ENCODE data around the gene POLR3F. TPM values are rescaled to one million over a fixed set of nuclear protein-coding genes. Genes with fewer than 3 reads are reported as not detected.

Gene POLR3F, protein sequence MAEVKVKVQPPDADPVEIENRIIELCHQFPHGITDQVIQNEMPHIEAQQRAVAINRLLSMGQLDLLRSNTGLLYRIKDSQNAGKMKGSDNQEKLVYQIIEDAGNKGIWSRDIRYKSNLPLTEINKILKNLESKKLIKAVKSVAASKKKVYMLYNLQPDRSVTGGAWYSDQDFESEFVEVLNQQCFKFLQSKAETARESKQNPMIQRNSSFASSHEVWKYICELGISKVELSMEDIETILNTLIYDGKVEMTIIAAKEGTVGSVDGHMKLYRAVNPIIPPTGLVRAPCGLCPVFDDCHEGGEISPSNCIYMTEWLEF
- 8.4 and 14.3 TPM in 2 replicates for total RNA-seq

DNA sequence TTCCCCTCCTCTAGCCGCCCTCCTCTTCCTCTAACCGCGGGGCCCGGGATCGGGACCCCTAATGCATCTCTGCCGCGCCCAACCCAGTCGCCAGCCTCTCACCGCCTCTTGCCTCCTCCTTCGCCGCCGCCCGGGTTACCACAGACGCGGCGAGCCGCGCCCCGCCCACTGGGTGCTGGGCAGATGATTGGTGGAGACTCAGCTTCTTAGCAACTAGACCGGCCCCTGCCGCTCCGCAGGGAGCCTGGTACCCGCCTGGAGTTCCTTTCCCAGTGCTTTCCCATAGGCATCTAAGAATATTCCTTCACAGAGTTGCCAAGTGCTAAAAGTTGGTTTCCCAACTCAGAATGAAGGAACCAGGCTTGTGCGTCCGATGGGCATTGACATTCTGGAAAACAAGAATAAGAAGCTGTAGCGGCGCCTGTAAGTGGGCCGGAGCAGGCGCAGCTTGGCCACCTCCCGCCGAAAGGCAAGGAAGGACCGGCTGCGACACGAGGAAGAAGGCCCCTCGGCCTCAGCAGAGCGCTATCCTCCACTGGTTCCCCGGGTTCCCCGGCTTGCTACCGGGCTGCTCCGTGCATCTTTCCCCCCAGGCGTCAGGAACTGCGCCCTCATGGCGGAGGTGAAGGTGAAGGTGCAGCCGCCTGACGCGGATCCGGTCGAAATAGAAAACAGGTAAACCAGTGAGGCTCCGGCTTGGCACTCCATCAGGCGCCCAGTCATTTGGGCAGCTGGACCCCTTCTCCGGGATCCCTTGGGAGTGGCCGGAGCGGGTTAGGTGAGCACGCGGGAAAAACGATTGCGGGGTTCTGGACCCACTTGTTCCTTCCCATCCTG is at the start of gene POLR3F, which contains the start of gene DZANK1:
Gene POLR3F, plus strand, starts transcription at position 497 of the 837 bp plus-strand sequence. Its CDS starts 117 bp downstream, at position 614.
Gene DZANK1, minus strand, starts transcription at position 137 of the 837 bp plus-strand sequence. CDS start 1,672 bp downstream, outside the sequence.

DNA sequence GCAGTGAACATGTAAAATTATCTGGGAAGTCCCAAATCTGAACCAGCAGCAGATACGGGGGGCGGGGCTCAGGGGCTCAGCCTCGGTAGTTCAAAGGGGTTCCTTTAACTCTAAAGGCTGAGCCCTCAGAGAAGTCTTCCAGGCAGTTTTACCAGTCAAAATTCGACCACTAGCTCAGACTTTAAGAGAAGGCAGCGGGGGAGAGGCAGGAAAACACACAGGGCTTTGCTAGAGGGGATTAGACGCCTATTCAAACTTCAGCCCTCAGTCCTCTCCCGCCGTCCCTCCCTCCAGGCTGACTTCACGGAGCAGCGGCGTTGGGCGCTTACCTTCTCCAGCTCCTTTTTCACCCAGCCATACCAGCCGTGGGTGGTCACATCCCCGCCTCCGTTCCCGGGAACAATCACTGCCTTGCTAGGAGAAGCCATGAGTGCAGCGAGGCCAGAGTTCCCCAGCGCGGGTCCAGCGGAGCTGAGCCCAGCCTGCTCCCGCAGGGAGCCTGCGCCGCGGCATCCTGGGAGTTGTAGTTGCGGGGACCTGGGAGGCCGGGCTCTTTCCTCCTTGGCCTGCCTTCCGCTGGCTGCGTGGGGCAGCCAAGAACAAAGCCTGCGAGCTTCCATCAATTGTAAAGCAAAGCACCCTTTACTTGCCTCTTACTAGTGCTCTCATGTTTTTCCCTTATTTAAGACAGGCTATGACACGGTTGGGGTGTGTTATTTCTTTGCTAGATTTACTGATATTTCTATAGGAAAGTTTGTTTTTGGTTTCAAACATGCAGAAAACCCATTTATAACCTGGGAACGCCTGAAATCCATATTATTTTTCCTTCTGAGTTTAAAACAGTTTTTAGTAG is 29.8 kb downstream of the POLR3F start, which contains the start of gene RBBP9:
Gene RBBP9, minus strand, starts transcription at position 486 of the 853 bp plus-strand sequence. Its CDS starts 58 bp downstream, at position 428.

DNA sequence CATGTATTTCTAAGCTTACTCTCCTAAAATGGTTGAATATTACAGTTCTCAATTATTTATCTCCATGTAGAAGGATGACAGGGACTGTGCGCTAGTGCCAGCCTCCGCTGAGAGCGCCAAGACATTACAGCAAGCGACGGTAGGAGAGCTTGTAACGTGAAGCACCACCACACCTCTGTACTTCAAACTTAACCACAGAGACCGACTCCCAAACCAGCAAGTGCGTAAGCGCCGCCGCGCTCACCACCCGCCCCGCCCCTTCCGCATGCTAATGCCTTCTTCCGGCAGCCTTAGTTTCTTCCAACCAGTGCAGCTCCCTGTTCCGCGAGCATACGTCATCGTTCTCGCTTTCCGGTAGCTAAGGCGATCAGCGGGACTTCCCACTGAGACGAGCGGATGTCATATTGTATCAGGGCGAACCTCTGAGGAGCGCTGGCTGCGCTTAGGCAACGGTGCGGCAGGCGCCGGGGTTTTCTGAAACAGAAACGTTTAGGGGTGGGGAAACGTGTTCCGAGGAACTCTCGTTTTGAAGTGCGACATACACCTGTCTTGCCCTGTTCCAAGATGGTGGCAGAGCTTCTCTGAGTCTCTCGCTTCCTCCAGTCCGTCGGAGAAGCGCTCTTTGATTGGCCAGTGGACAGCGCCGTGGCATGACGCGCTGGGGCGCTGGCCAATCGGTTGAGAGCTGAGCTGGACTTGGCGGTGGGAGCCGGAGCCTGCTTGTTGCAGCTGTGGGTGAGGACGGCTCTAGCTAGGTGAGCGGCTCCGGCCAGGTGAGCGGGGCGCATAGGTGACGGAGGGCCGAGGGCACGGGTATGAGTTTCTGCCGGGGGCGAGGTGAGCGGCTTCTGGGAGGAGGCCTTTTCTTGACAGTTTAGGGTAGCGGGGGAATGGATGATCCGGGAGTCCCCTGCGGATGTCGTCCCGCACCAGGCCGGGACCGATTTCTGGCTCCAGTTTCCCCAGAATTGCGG is 40.3 kb downstream of the POLR3F start, which contains the start of gene SEC23B:
Gene SEC23B, plus strand, starts transcription at position 723 of the 974 bp plus-strand sequence. CDS start 2,896 bp downstream, outside the sequence.

Other genes starting within 250 kb of the POLR3F start
- 24.9 and 25.8 TPM in 2 replicates for gene ZNF133, start 178.9 kb upstream of the POLR3F start, total RNA-seq
- 0.47 and 0.60 TPM in 2 replicates for gene DZANK1, start 360 bp upstream of the POLR3F start, total RNA-seq
- 12.3 and 17.6 TPM in 2 replicates for gene RBBP9, start 29.8 kb downstream of the POLR3F start, total RNA-seq
- 33.1 and 35.7 TPM in 2 replicates for gene SEC23B, start 40.5 kb downstream of the POLR3F start, total RNA-seq
- 105 and 169 TPM in 2 replicates for gene SMIM26, start 100.0 kb downstream of the POLR3F start, total RNA-seq
- 64.4 and 80.4 TPM in 2 replicates for gene DTD1, start 120.7 kb downstream of the POLR3F start, total RNA-seq